Measurements from ENCODE around the gene ASB9.

The ASB9 gene

DNA sequence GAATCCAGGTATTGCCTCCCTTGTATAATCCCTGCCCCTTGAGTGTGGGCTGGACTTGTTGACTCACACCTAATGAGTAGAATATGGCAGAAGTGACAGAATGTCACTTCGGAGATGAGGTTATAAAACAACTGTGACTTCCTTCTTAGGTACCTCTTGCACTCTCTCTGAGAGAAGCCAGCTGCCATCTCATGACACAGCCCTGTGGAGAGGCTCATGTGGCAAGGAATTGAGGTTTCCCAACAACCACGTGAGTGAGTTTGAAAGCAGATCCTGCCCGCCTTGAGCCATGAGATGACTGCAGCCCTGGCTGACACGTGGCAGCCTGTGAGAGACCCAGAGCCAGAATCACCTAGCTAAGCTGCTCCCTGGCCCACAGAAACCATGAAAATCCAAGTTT lies 32.0 kb upstream of the ASB9 start:
- no peaks in the 10 kb centered on the region for H3K9me3 ChIP-seq (ENCODE audit: control extremely low read depth in 1 of 5, control insufficient read depth in 4 of 5, insufficient read depth in 2 of 5, low read depth in 1 of 5, low read length in 4 of 5)
- H3K4me1 ChIP-seq (ENCODE audit: control extremely low read depth in 1 of 4, control insufficient read depth in 4 of 4, insufficient read depth in 4 of 4, low read length in 3 of 4) = peaks cover 0 to 16% (median 14%) of the 10 kb centered on the region in 4 experiments
- POLR2A ChIA-PET = no interaction called here
- DNase-seq = peak; percentile 22 to 81 (median 76)
- 20% methylated on average over 3 of the region's 4 CpGs for WGBS (ENCODE audit: insufficient coverage)
- H3K4me3 ChIP-seq (ENCODE audit: control insufficient read depth in 1 of 7, extremely low read depth in 1 of 7, insufficient read depth in 4 of 7, low read depth in 2 of 7, low read length in 6 of 7) = no peak overlapping the region
- H3K36me3 ChIP-seq (ENCODE audit: control insufficient read depth in 4 of 4, insufficient read depth in 4 of 4, low read length in 3 of 4) = no peaks in the 10 kb centered on the region
- no peak overlapping the region for H3K27ac ChIP-seq (ENCODE audit: insufficient read depth in 1 of 2, low read depth in 1 of 2, low read length in 2 of 2, poor library complexity in 1 of 2, severe bottlenecking in 2 of 2)
- H3K27me3 ChIP-seq (replicated peaks in 2 of 5; ENCODE audit: control insufficient read depth in 4 of 5, insufficient read depth in 5 of 5, low read length in 4 of 5) = peaks cover 0 to 8% (median 0%) of the 10 kb centered on the region in 5 experiments
- CTCF ChIA-PET = interaction anchor here (0.7 to 1.5 kb wide), 6 partner anchors 10 to 167 kb away, joined by 3 to 5 read pairs (median 4); no protein-coding TSS in a partner anchor

DNA sequence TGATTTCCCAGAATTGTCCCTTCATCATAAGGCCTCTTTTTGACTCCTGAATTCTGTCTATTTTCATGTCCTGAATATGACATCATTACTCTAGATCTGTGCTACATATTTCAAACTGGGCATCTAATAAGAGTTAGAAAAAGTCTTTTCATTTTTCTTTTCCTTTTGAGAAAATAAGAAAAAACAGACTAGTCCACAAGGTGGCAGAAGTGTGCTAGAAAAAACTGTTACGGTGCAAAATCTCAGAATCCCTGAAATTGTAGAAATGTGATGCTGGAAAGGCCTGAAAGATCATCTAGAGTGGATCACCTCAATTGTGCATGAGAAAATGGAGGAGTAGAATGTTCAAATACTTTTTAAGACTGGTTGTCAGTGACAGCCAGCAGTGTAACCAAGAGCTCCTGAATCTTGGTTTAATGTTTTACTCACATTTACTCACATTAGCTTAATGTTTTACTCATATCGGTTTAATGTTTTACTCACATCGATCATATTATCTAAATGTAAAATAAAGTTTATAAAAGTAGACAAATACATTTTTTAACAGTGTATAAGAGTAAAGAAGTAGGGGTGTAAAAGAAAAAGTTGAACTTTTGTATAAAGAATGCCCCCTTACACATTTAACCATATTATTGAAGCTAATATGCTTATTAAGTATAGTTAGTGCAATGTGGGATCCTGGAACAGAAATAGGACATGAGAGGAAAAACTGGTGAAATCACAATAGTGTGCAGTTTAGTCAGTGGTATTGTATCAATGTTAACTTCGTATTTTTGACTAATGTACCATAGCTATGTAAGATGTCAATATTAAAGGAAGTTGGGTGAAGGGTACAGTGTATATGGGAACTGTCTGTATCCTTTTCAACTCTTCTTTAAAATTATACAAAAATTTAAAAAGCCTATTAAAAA lies 30.3 kb upstream of the ASB9 start:
- Histone ChIP-seq H3K27me3 (replicated peaks in 2 of 5; ENCODE audit: control insufficient read depth in 4 of 5, insufficient read depth in 5 of 5, low read length in 4 of 5) (peaks cover 0 to 8% (median 0%) of the 10 kb centered on the region in 5 experiments), H3K27ac (ENCODE audit: insufficient read depth in 1 of 2, low read depth in 1 of 2, low read length in 2 of 2, poor library complexity in 1 of 2, severe bottlenecking in 2 of 2) (no peak overlapping the region), H3K4me3 (ENCODE audit: control insufficient read depth in 1 of 7, extremely low read depth in 1 of 7, insufficient read depth in 4 of 7, low read depth in 2 of 7, low read length in 6 of 7) (no peak overlapping the region), H3K36me3 (ENCODE audit: control insufficient read depth in 4 of 4, insufficient read depth in 4 of 4, low read length in 3 of 4) (no peaks in the 10 kb centered on the region), H3K9me3 (ENCODE audit: control extremely low read depth in 1 of 5, control insufficient read depth in 4 of 5, insufficient read depth in 2 of 5, low read depth in 1 of 5, low read length in 4 of 5) (no peaks in the 10 kb centered on the region), H3K4me1 (ENCODE audit: control extremely low read depth in 1 of 4, control insufficient read depth in 4 of 4, insufficient read depth in 4 of 4, low read length in 3 of 4) (peaks cover 0 to 16% (median 14%) of the 10 kb centered on the region in 4 experiments)
- ChIA-PET CTCF (interaction anchor here (1.0 to 3.1 kb wide), 9 partner anchors 9 to 265 kb away, joined by 3 to 14 read pairs (median 4); no protein-coding TSS in a partner anchor), POLR2A (no interaction called here)
- DNase-seq = peak; percentile 12 to 49 (median 32)
- 13% methylated on average over 1 of the region's 4 CpGs for WGBS (ENCODE audit: insufficient coverage)

DNA sequence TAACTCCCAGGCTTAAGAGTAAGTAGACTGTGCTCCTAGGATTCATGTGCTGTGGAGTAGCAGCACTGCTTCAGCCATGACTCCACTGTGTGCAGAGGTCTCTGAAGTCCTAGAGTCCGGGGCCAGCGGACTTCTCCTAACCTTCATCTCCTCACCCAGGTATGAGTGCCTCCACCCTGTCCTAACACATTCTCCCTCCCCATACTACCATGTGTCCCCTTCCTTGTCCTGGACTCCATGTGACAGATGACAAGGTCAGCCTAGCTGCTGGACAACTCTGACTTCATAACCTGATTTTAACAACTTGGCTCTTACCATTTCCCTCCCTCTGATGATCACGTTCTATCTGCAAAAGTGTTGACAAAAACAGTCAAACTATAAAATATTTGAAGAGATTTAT lies 28.9 kb upstream of the ASB9 start:
- POLR2A ChIA-PET = no interaction called here
- WGBS (ENCODE audit: insufficient coverage) = 100% methylated on average over 2 of the region's 3 CpGs
- CTCF ChIA-PET = interaction anchor here (1.2 to 3.1 kb wide), 2 partner anchors 169 to 173 kb away, joined by 3 to 14 read pairs; no protein-coding TSS in a partner anchor

DNA sequence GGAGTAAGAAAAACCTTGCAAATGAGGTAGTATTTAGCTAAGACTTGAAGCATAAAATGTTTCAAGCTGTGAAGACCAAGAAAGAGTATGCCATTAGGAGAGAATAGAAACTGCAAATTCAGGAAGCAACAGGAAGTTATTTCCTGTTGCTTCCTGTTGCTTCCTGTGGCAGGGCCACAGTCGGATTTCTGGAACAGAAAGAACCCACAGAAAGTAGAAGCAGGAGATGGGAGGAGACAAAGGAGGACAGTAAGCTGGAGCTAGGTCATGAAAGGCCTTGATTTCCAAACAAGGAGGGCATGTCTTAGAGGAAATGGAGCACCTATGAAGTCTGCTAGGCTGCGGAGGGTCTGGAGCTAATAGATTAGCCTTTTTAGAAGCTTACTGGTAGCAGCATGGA lies 28.3 kb upstream of the ASB9 start:
- CTCF ChIA-PET = interaction anchor here (0.9 to 3.1 kb wide), 3 partner anchors 48 to 173 kb away, joined by 3 to 14 read pairs (median 3); no protein-coding TSS in a partner anchor
- WGBS (ENCODE audit: insufficient coverage) = 33% methylated on average over 2 of the region's 2 CpGs
- peaks cover 0 to 8% (median 0%) of the 10 kb centered on the region in 5 experiments for H3K27me3 ChIP-seq (replicated peaks in 2 of 5; ENCODE audit: control insufficient read depth in 4 of 5, insufficient read depth in 5 of 5, low read length in 4 of 5)
- no peaks in the 10 kb centered on the region for H3K36me3 ChIP-seq (ENCODE audit: control insufficient read depth in 4 of 4, insufficient read depth in 4 of 4, low read length in 3 of 4)
- peak overlapping the region in 2 of 7 experiments; percentile 9 to 17 for H3K4me3 ChIP-seq (ENCODE audit: control insufficient read depth in 1 of 7, extremely low read depth in 1 of 7, insufficient read depth in 4 of 7, low read depth in 2 of 7, low read length in 6 of 7)
- peak overlapping the region in 1 of 2 experiments; percentile 30 for H3K27ac ChIP-seq (ENCODE audit: insufficient read depth in 1 of 2, low read depth in 1 of 2, low read length in 2 of 2, poor library complexity in 1 of 2, severe bottlenecking in 2 of 2)
- H3K9me3 ChIP-seq (ENCODE audit: control extremely low read depth in 1 of 5, control insufficient read depth in 4 of 5, insufficient read depth in 2 of 5, low read depth in 1 of 5, low read length in 4 of 5) = no peaks in the 10 kb centered on the region
- POLR2A ChIA-PET = no interaction called here
- peaks cover 0 to 16% (median 14%) of the 10 kb centered on the region in 4 experiments for H3K4me1 ChIP-seq (ENCODE audit: control extremely low read depth in 1 of 4, control insufficient read depth in 4 of 4, insufficient read depth in 4 of 4, low read length in 3 of 4)
- DNase-seq = peak; percentile 1 to 15 (median 7)

More for the DNA sequence above, 28.9 kb upstream of the ASB9 start:
- no peaks in the 10 kb centered on the region for H3K9me3 ChIP-seq (ENCODE audit: control extremely low read depth in 1 of 5, control insufficient read depth in 4 of 5, insufficient read depth in 2 of 5, low read depth in 1 of 5, low read length in 4 of 5)
- peak overlapping the region in 3 of 7 experiments; percentile 9 to 17 (median 17) for H3K4me3 ChIP-seq (ENCODE audit: control insufficient read depth in 1 of 7, extremely low read depth in 1 of 7, insufficient read depth in 4 of 7, low read depth in 2 of 7, low read length in 6 of 7)
- H3K4me1 ChIP-seq (ENCODE audit: control extremely low read depth in 1 of 4, control insufficient read depth in 4 of 4, insufficient read depth in 4 of 4, low read length in 3 of 4) = peaks cover 0 to 16% (median 14%) of the 10 kb centered on the region in 4 experiments
- H3K27me3 ChIP-seq (replicated peaks in 2 of 5; ENCODE audit: control insufficient read depth in 4 of 5, insufficient read depth in 5 of 5, low read length in 4 of 5) = peaks cover 0 to 8% (median 0%) of the 10 kb centered on the region in 5 experiments
- no peak for DNase-seq
- peak overlapping the region in 1 of 2 experiments; percentile 30 for H3K27ac ChIP-seq (ENCODE audit: insufficient read depth in 1 of 2, low read depth in 1 of 2, low read length in 2 of 2, poor library complexity in 1 of 2, severe bottlenecking in 2 of 2)
- H3K36me3 ChIP-seq (ENCODE audit: control insufficient read depth in 4 of 4, insufficient read depth in 4 of 4, low read length in 3 of 4) = no peaks in the 10 kb centered on the region

DNA sequence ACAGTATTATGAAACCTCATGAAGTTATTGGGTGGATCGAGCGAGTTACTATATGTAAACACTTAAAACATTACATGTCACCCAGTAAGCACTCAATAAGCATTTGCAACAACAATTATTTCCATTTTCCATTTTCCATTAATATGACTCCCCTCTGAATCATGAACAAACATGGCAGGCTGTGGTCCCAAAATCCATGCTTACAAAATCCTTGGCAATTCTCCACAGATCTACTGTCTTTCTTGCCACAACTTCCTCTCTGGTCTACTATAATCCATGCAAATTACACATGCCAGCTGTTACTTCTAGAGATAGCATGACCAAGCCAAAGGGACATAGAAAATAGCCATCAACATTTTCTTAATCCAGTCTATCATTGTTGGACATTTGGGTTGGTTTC lies 23.6 kb upstream of the ASB9 start:
- Histone ChIP-seq H3K27me3 (replicated peaks in 2 of 5; ENCODE audit: control insufficient read depth in 4 of 5, insufficient read depth in 5 of 5, low read length in 4 of 5) (no peaks in the 10 kb centered on the region), H3K36me3 (ENCODE audit: control insufficient read depth in 4 of 4, insufficient read depth in 4 of 4, low read length in 3 of 4) (no peaks in the 10 kb centered on the region), H3K9me3 (ENCODE audit: control extremely low read depth in 1 of 5, control insufficient read depth in 4 of 5, insufficient read depth in 2 of 5, low read depth in 1 of 5, low read length in 4 of 5) (no peaks in the 10 kb centered on the region), H3K4me3 (ENCODE audit: control insufficient read depth in 1 of 7, extremely low read depth in 1 of 7, insufficient read depth in 4 of 7, low read depth in 2 of 7, low read length in 6 of 7) (no peak overlapping the region), H3K27ac (ENCODE audit: insufficient read depth in 1 of 2, low read depth in 1 of 2, low read length in 2 of 2, poor library complexity in 1 of 2, severe bottlenecking in 2 of 2) (no peak overlapping the region), H3K4me1 (ENCODE audit: control extremely low read depth in 1 of 4, control insufficient read depth in 4 of 4, insufficient read depth in 4 of 4, low read length in 3 of 4) (peaks cover 0 to 6% (median 5%) of the 10 kb centered on the region in 4 experiments)
- ChIA-PET POLR2A (no interaction called here), CTCF (no interaction called here)
- no peak for DNase-seq
- WGBS (ENCODE audit: insufficient coverage) = 80% methylated on average over 1 of the region's 2 CpGs

DNA sequence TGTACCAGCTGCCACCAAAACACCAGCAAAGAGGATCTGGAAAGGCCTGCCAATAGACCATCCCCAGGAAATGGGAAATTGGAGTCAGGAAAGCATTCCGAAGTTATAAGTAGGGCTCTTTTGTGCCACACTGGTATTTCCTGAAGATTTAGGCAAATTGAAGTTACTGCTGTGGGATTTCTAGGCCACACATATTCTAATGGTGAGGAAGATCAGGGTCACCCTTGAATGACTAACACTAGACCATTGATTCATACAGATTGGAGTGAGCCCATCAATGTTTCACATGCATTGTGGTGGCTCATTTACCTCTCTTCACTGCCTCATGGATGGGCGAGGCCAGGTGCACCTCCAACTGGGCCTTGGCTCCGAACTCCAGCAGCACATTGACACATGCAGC lies 23.0 kb upstream of the ASB9 start:
- Histone ChIP-seq H3K4me3 (ENCODE audit: control insufficient read depth in 1 of 7, extremely low read depth in 1 of 7, insufficient read depth in 4 of 7, low read depth in 2 of 7, low read length in 6 of 7) (no peak overlapping the region), H3K4me1 (ENCODE audit: control extremely low read depth in 1 of 4, control insufficient read depth in 4 of 4, insufficient read depth in 4 of 4, low read length in 3 of 4) (peaks cover 0 to 1% (median under 1%) of the 10 kb centered on the region in 4 experiments), H3K36me3 (ENCODE audit: control insufficient read depth in 4 of 4, insufficient read depth in 4 of 4, low read length in 3 of 4) (no peaks in the 10 kb centered on the region), H3K27me3 (replicated peaks in 2 of 5; ENCODE audit: control insufficient read depth in 4 of 5, insufficient read depth in 5 of 5, low read length in 4 of 5) (no peaks in the 10 kb centered on the region), H3K9me3 (ENCODE audit: control extremely low read depth in 1 of 5, control insufficient read depth in 4 of 5, insufficient read depth in 2 of 5, low read depth in 1 of 5, low read length in 4 of 5) (no peaks in the 10 kb centered on the region), H3K27ac (ENCODE audit: insufficient read depth in 1 of 2, low read depth in 1 of 2, low read length in 2 of 2, poor library complexity in 1 of 2, severe bottlenecking in 2 of 2) (no peak overlapping the region)
- ChIA-PET CTCF (no interaction called here), POLR2A (no interaction called here)
- DNase-seq = no peak
- 94% methylated on average over 3 of the region's 3 CpGs for WGBS (ENCODE audit: insufficient coverage)

DNA sequence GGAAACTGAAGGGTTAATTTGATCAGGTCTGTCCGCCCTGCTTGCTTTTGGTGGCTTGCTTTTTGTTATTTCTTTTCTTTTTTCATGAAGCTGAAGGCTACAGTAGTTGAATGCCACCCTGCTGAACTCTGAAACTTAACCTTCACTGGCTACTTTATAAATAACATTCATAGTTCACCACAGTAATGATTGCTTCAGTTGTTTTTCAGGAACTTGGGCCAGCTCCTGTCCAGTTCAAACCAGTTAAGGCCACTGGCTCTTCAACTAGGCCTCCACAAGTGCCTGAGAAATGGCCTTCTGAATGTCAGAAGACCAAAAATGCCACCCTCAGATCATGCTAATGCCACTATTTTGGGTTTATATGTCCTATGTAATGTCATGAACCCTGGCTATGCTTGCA lies 7.7 kb upstream of the ASB9 start:
- Histone ChIP-seq H3K4me3 (ENCODE audit: control insufficient read depth in 1 of 7, extremely low read depth in 1 of 7, insufficient read depth in 4 of 7, low read depth in 2 of 7, low read length in 6 of 7) (no peak overlapping the region), H3K27me3 (replicated peaks in 2 of 5; ENCODE audit: control insufficient read depth in 4 of 5, insufficient read depth in 5 of 5, low read length in 4 of 5) (peaks cover 0 to 7% (median 0%) of the 10 kb centered on the region in 5 experiments), H3K36me3 (ENCODE audit: control insufficient read depth in 4 of 4, insufficient read depth in 4 of 4, low read length in 3 of 4) (no peaks in the 10 kb centered on the region), H3K9me3 (ENCODE audit: control extremely low read depth in 1 of 5, control insufficient read depth in 4 of 5, insufficient read depth in 2 of 5, low read depth in 1 of 5, low read length in 4 of 5) (no peaks in the 10 kb centered on the region), H3K27ac (ENCODE audit: insufficient read depth in 1 of 2, low read depth in 1 of 2, low read length in 2 of 2, poor library complexity in 1 of 2, severe bottlenecking in 2 of 2) (no peak overlapping the region), H3K4me1 (ENCODE audit: control extremely low read depth in 1 of 4, control insufficient read depth in 4 of 4, insufficient read depth in 4 of 4, low read length in 3 of 4) (no peaks in the 10 kb centered on the region)
- POLR2A ChIA-PET = interaction anchor here (0.6 kb wide), 1 partner anchor 19 kb away, joined by 4 read pairs; no protein-coding TSS in a partner anchor
- no peak for DNase-seq
- CTCF ChIA-PET = no interaction called here
- WGBS (ENCODE audit: insufficient coverage) = no CpG with 5 or more reads among the region's 1 CpG

All from common myeloid progenitor, CD34-positive (primary cell).